Effector memory CD4-positive, alpha-beta T cell (primary cell): Measurements from ENCODE around the gene UCP2.

Experiments used
- DNase-seq, 3 donors: peaks; one replicate each; pipeline ENCODE4 v3.0.0-alpha.2; 2020
- H3K27ac ChIP-seq: 2 replicates; pipeline ENCODE4 v1.7.0; 2013; ENCODE audit warnings: mild to moderate bottlenecking, low read length, moderate library complexity; ENCODE audit not compliant: insufficient read depth, poor library complexity, severe bottlenecking
- H3K27me3 ChIP-seq: replicated peaks from 2 replicates; pipeline ENCODE4 v1.7.0; 2013; ENCODE audit warnings: mild to moderate bottlenecking, low read length; ENCODE audit not compliant: insufficient read depth, control insufficient read depth, poor library complexity, severe bottlenecking
- H3K36me3 ChIP-seq: 2 replicates; pipeline ENCODE4 v1.7.0; 2013; ENCODE audit warnings: mild to moderate bottlenecking, low read length, moderate library complexity; ENCODE audit not compliant: control insufficient read depth, insufficient read depth
- H3K4me1 ChIP-seq: 2 replicates; pipeline ENCODE4 v1.7.0; 2013; ENCODE audit warnings: low read length, mild to moderate bottlenecking; ENCODE audit not compliant: control insufficient read depth, insufficient read depth, poor library complexity, severe bottlenecking
- H3K4me3 ChIP-seq: 2 replicates; pipeline ENCODE4 v1.7.0; 2013; ENCODE audit warnings: low read length, low read depth, mild to moderate bottlenecking; ENCODE audit not compliant: insufficient read depth, poor library complexity, severe bottlenecking
- H3K9me3 ChIP-seq: 2 replicates; pipeline ENCODE4 v1.7.0; 2013; ENCODE audit warnings: mild to moderate bottlenecking, low read length, moderate library complexity; ENCODE audit not compliant: control insufficient read depth
- total RNA-seq, 3 donors: gene quantifications; one replicate each; lab custom pipeline; 2026; lab: John Stamatoyannopoulos, UW

UCP2 gene
- total RNA-seq, result 70.9 to 102 (median 92.5) reads per million in 3 donors

- Histone ChIP-seq H3K27me3 (no peaks in the 10 kb centered on the region), H3K36me3 (peaks cover 26% of the 10 kb centered on the region), H3K4me3 (peak within 1 kb of the TSS; percentile 71), H3K4me1 (peaks cover 45% of the 10 kb centered on the region), H3K27ac (peak within 1 kb of the TSS; percentile 92), H3K9me3 (no peaks in the 10 kb centered on the region)
- peak; percentile 74 to 77 (median 74) for DNase-seq
Observed at GRCh38 chr11:73982595-73982989, at the start of gene UCP2. Gene UCP2 (minus strand): TSS chr11:73982843. CDS start chr11:73978378, 4,465 bp downstream.

- no peaks in the 10 kb centered on the region for H3K27me3 ChIP-seq
Observed at GRCh38 chr11:74030723-74031676, 48.4 kb upstream of the UCP2 start.

GRCh38 chr11:74025467-74026166, 43.0 kb upstream of the UCP2 start:
- DNase-seq, result no peak
- Histone ChIP-seq H3K36me3 (no peaks in the 10 kb centered on the region), H3K27ac (no peak overlapping the region), H3K27me3 (no peaks in the 10 kb centered on the region), H3K4me3 (no peak overlapping the region), H3K9me3 (no peaks in the 10 kb centered on the region), H3K4me1 (peaks cover 11% of the 10 kb centered on the region)

More at GRCh38 chr11:74030723-74031676, 48.4 kb upstream of the UCP2 start:
- peaks cover 16% of the 10 kb centered on the region for H3K36me3 ChIP-seq
- H3K27ac ChIP-seq, result peak overlapping the region; percentile 40
- DNase-seq, result no peak
- no peak overlapping the region for H3K4me3 ChIP-seq
- H3K9me3 ChIP-seq, result no peaks in the 10 kb centered on the region
- H3K4me1 ChIP-seq, result peaks cover 4% of the 10 kb centered on the region

- DNase-seq, result no peak
- H3K4me3 ChIP-seq, result no peak overlapping the region
- H3K27me3 ChIP-seq, result no peaks in the 10 kb centered on the region
- H3K36me3 ChIP-seq, result no peaks in the 10 kb centered on the region
- peaks cover 22% of the 10 kb centered on the region for H3K4me1 ChIP-seq
- H3K9me3 ChIP-seq, result no peaks in the 10 kb centered on the region
- H3K27ac ChIP-seq, result no peak overlapping the region
Observed at GRCh38 chr11:74024261-74025029, 41.8 kb upstream of the UCP2 start.

GRCh38 chr11:74023276-74023675, 40.6 kb upstream of the UCP2 start:
- DNase-seq, result no peak
- Histone ChIP-seq H3K4me1 (peaks cover 33% of the 10 kb centered on the region), H3K36me3 (no peaks in the 10 kb centered on the region), H3K27me3 (no peaks in the 10 kb centered on the region), H3K27ac (no peak overlapping the region), H3K9me3 (no peaks in the 10 kb centered on the region), H3K4me3 (no peak overlapping the region)

- Histone ChIP-seq H3K36me3 (no peaks in the 10 kb centered on the region), H3K4me3 (no peak overlapping the region), H3K9me3 (no peaks in the 10 kb centered on the region), H3K27me3 (no peaks in the 10 kb centered on the region), H3K27ac (no peak overlapping the region), H3K4me1 (peaks cover 35% of the 10 kb centered on the region)
- DNase-seq, result no peak
Observed at GRCh38 chr11:74022546-74022945, 39.9 kb upstream of the UCP2 start.

- no peak overlapping the region for H3K4me3 ChIP-seq
- no peaks in the 10 kb centered on the region for H3K36me3 ChIP-seq
- DNase-seq, result no peak
- no peaks in the 10 kb centered on the region for H3K27me3 ChIP-seq
- H3K9me3 ChIP-seq, result no peaks in the 10 kb centered on the region
- peaks cover 35% of the 10 kb centered on the region for H3K4me1 ChIP-seq
- H3K27ac ChIP-seq, result no peak overlapping the region
Observed at GRCh38 chr11:74021998-74022397, 39.4 kb upstream of the UCP2 start.

GRCh38 chr11:74020539-74020938, 37.9 kb upstream of the UCP2 start:
- H3K27me3 ChIP-seq, result no peaks in the 10 kb centered on the region
- no peak for DNase-seq
- H3K27ac ChIP-seq, result no peak overlapping the region
- H3K4me3 ChIP-seq, result no peak overlapping the region
- no peaks in the 10 kb centered on the region for H3K36me3 ChIP-seq
- H3K9me3 ChIP-seq, result no peaks in the 10 kb centered on the region
- peaks cover 42% of the 10 kb centered on the region for H3K4me1 ChIP-seq

GRCh38 chr11:74019860-74020259, 37.2 kb upstream of the UCP2 start:
- Histone ChIP-seq H3K36me3 (no peaks in the 10 kb centered on the region), H3K9me3 (no peaks in the 10 kb centered on the region), H3K4me1 (peaks cover 47% of the 10 kb centered on the region), H3K27ac (no peak overlapping the region), H3K27me3 (no peaks in the 10 kb centered on the region), H3K4me3 (no peak overlapping the region)
- DNase-seq, result no peak
